K562 treated with DMSO at 1 percent for 12 hours (cell line): ENCODE measurements around the gene GTPBP4. TPM values are rescaled to one million over a fixed set of nuclear protein-coding genes. Genes with fewer than 3 reads are reported as not detected.

Source experiments
- total RNA-seq: library from RNA; unstranded; fragments of 300-600 nt; gene quantifications from 2 replicates; pipeline ENCODE4 v1.2.3, GENCODE V29; 2022; ENCODE audit not compliant: insufficient read depth

GTPBP4 gene
- total RNA-seq = 18.4 and 27.6 TPM in 2 replicates

DNA sequence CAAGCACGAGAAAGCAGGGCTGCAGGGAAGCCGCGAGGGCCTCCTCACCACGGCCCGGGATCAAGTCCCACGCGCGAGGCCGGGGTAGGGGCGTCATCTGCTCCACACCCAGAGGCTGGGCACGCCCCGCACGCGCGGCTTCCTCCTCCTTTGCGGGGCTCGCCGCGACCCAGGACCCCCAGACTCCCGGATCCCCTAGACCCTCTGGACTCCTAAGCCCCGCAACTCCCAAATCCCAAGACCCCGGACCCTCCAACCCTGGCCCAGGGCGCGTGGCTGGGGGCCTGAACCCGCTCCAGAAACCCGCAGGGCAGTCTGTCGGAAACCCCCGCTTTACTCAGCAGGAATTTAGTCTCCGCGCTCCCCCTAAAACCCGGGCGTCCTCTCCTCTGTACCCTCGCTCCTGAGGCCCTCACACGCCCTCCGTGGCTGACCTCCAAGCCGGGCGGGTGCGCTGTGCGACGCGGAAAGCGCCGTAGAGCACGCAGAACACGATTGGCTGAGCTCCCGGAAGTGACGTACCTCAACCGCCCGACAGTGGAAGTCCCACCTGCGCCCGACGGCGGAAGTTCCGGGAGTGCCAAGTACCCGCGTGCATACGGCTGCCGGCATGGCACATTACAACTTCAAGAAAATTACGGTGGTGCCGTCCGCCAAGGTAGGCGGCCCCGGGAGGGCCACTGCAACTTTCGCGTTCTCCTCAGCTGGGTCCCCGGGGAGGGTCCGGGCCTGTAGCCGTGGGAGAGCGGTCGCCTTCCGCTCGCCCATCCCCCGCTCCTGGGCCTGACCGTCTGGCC, at the start of gene GTPBP4:
Gene GTPBP4, plus strand, starts transcription at position 565 of the 797 bp plus-strand sequence. Its CDS starts 46 bp downstream, at position 611.

DNA sequence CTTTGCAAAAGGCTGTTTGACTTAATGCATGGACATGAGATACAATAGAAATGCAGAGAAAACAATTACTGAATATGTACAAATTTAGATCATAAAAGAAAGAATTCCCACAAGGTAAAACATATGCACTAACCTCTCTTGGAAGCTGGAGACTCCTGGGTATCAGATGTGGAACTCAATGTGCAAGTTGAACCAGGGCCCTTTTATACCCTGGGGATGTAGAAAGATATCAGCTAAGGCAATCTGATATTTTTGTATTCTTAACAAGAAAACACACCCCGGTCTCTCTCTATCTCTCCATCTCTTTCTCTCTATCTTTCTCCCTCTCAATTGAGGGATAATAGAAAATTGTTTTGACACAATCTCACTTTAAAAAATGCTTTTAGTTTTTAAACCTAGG, 37.4 kb downstream of the GTPBP4 start, which contains the start of gene IDI2:
Gene IDI2, minus strand, starts transcription at position 177 of the 400 bp plus-strand sequence. CDS start 1,136 bp downstream, outside the sequence.

DNA sequence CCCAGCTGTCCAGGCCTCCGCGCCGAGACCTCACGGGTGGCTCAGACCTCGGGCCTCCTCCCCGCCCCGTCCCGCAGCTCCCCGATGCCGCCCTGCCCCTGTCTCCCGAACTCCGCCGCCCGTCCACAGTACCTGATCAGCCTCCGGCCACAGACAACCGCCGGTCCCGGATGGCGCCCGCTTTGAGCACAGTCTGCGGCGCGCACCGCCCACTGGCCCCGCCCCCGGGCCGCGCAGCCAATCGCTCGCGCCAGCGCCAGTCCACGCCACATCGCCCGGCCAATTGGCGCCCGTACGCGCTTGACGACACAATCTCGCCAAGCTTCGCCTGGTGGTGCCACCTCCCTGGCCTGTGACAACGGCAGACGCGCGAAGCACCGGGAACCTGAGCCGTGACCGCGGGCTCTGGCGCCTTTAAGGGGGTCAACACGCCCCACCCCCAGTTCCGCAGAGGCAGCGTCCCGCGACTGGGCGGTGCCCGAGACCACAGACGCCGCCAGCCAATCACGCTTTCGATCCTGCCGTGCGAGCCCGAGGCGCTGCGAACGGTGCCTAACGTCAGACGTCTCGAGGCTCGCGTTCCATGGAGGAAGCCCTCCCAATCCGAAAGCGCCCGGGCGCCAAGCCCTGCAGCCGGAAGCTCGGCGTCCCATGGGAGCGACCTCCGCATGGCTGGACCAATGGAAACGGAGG, 60.6 kb downstream of the GTPBP4 start, which contains the start of gene IDI1:
Gene IDI1, minus strand, starts transcription at position 388 of the 693 bp plus-strand sequence. Its CDS starts 116 bp downstream, at position 272.

DNA sequence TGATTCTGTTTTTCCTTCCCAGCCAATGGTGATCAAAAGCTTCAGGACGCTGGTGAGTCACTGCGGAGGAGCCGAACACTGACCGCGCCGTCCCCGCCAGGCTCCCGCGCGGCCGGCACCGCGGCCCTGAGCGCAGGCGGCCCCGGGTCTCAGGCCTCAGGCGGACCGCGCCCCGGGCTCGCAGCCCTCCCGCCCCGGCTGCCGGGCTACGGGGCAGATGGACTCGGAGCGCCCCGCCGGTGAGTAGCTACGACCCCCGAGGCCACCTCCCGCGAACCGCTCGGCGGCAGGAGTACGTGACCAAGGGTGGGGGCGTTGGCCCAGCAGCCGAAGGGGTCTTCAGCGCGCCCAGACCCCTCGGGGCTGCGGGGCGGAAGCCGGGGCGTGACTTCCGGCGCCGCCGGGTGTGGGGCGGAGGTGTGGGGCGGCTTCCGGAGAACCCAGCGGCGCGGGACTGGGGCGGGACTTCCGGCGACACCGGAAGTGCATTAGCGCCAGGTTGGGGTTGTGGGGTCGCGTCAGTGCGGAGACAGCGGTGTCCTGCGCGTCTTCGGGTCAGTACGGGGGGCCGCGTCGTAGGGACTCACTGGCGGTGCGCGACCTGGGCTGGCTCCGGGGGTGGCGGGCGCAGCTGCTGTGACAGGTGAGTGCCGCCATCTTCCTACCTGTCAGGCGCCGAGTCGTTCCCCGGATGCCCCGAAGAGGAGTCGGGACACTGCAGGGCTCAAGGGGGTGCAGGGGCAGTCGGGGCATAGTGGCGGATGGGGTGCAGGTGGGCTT, 68.3 kb downstream of the GTPBP4 start, which contains the start of gene WDR37:
Gene WDR37, plus strand, starts transcription at position 60 of the 780 bp plus-strand sequence. CDS start 15,771 bp downstream, outside the sequence.

Other genes starting within 250 kb of the GTPBP4 start
- 7.4 and 27.3 TPM in 2 replicates for gene LARP4B, start 56.7 kb upstream of the GTPBP4 start, total RNA-seq
- not detected in 2 replicates for gene IDI2, start 37.4 kb downstream of the GTPBP4 start, total RNA-seq
- gene IDI1, start 60.7 kb downstream of the GTPBP4 start, total RNA-seq = 31.0 and 70.2 TPM in 2 replicates
- 3.5 and 13.0 TPM in 2 replicates for gene WDR37, start 68.0 kb downstream of the GTPBP4 start, total RNA-seq